Measurements from ENCODE around the gene HOXA2. TPM values are rescaled to one million over a fixed set of nuclear protein-coding genes. Genes with fewer than 3 reads are reported as not detected.

The HOXA2 gene
- total RNA-seq, 1 donor from 2014 or later, result not detected

- Mint-ChIP-seq H3K27me3 (ENCODE audit: unreplicated experiment) (peaks cover 2% of the 10 kb centered on the region), H3K36me3 (ENCODE audit: unreplicated experiment) (no peaks in the 10 kb centered on the region), H3K27ac (ENCODE audit: unreplicated experiment) (no peak overlapping the region), H3K4me3 (ENCODE audit: unreplicated experiment) (no peak overlapping the region), H3K9me3 (ENCODE audit: unreplicated experiment) (no peaks in the 10 kb centered on the region), H3K4me1 (ENCODE audit: low read depth, unreplicated experiment) (no peaks in the 10 kb centered on the region)
- DNase-seq, result no peak
- no peak for TF ChIP-seq CTCF (IDR thresholded peaks at IDR 0.05; ENCODE audit: partially characterized antibody, unreplicated experiment)
Measured at GRCh38 chr7:27068259-27068658, 34.2 kb downstream of the HOXA2 start.

- H3K4me3 Mint-ChIP-seq (ENCODE audit: unreplicated experiment), result no peak overlapping the region
- no peak overlapping the region for H3K27ac Mint-ChIP-seq (ENCODE audit: unreplicated experiment)
- H3K9me3 Mint-ChIP-seq (ENCODE audit: unreplicated experiment), result no peaks in the 10 kb centered on the region
- no peaks in the 10 kb centered on the region for H3K36me3 Mint-ChIP-seq (ENCODE audit: unreplicated experiment)
- peaks cover 2% of the 10 kb centered on the region for H3K27me3 Mint-ChIP-seq (ENCODE audit: unreplicated experiment)
- H3K4me1 Mint-ChIP-seq (ENCODE audit: low read depth, unreplicated experiment), result no peaks in the 10 kb centered on the region
- TF ChIP-seq CTCF (IDR thresholded peaks at IDR 0.05; ENCODE audit: partially characterized antibody, unreplicated experiment), result no peak
- DNase-seq, result no peak
Measured at GRCh38 chr7:27066148-27066547, 36.3 kb downstream of the HOXA2 start.

- no peak overlapping the region for H3K4me3 Mint-ChIP-seq (ENCODE audit: unreplicated experiment)
Measured at GRCh38 chr7:27065709-27066108, 36.8 kb downstream of the HOXA2 start.

GRCh38 chr7:27064661-27065060 is 37.8 kb downstream of the HOXA2 start:
- Mint-ChIP-seq H3K4me1 (ENCODE audit: low read depth, unreplicated experiment) (no peaks in the 10 kb centered on the region), H3K36me3 (ENCODE audit: unreplicated experiment) (no peaks in the 10 kb centered on the region), H3K4me3 (ENCODE audit: unreplicated experiment) (no peak overlapping the region), H3K27ac (ENCODE audit: unreplicated experiment) (no peak overlapping the region), H3K9me3 (ENCODE audit: unreplicated experiment) (no peaks in the 10 kb centered on the region), H3K27me3 (ENCODE audit: unreplicated experiment) (peaks cover 2% of the 10 kb centered on the region)
- DNase-seq, result no peak
- no peak for TF ChIP-seq CTCF (IDR thresholded peaks at IDR 0.05; ENCODE audit: partially characterized antibody, unreplicated experiment)

More at GRCh38 chr7:27065709-27066108, 36.8 kb downstream of the HOXA2 start:
- peaks cover 2% of the 10 kb centered on the region for H3K27me3 Mint-ChIP-seq (ENCODE audit: unreplicated experiment)
- no peak for DNase-seq
- TF ChIP-seq CTCF (IDR thresholded peaks at IDR 0.05; ENCODE audit: partially characterized antibody, unreplicated experiment), result no peak
- no peaks in the 10 kb centered on the region for H3K9me3 Mint-ChIP-seq (ENCODE audit: unreplicated experiment)
- no peak overlapping the region for H3K27ac Mint-ChIP-seq (ENCODE audit: unreplicated experiment)
- no peaks in the 10 kb centered on the region for H3K4me1 Mint-ChIP-seq (ENCODE audit: low read depth, unreplicated experiment)
- H3K36me3 Mint-ChIP-seq (ENCODE audit: unreplicated experiment), result no peaks in the 10 kb centered on the region

- Mint-ChIP-seq H3K4me1 (ENCODE audit: low read depth, unreplicated experiment) (no peaks in the 10 kb centered on the region), H3K9me3 (ENCODE audit: unreplicated experiment) (no peaks in the 10 kb centered on the region), H3K27ac (ENCODE audit: unreplicated experiment) (no peak overlapping the region), H3K27me3 (ENCODE audit: unreplicated experiment) (peaks cover 2% of the 10 kb centered on the region), H3K4me3 (ENCODE audit: unreplicated experiment) (no peak overlapping the region), H3K36me3 (ENCODE audit: unreplicated experiment) (no peaks in the 10 kb centered on the region)
- DNase-seq, result no peak
- no peak for TF ChIP-seq CTCF (IDR thresholded peaks at IDR 0.05; ENCODE audit: partially characterized antibody, unreplicated experiment)
Measured at GRCh38 chr7:27064159-27064558, 38.3 kb downstream of the HOXA2 start.

Data from glutamatergic neuron (in vitro differentiated cells).